ENCODE data around the gene EPB41L3.

The EPB41L3 gene

DNA sequence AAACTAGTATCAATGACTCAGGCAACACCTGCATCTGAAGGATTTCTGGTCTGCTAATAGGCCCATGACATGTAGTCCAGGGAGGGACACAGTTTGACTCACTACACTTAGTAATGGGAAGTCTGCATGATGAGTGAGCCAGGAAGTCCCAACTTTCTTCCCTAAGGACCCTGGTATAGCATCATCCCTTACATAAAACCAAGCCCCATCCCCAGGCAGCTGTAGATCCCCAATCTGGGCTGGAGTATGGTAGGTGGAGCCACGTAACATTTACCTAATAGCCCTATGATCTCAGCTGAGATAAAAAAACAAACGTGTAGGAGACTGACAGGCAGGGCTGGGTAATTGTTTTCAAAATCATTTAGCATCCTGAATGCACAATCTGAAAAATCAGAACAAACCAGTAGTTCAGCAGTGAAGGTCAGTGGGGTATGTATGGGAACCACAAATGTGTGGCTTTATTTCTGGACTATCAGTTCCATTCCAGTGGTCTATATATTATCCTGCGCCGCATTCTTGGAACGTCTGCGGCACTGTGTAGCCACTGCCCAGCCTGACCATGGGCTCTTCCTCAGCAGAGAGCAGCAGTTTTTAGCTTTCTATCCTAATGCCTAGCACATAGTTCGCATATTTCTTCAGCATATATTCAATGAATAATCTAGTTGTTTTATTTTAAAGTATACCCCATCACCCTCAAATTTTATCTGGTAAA is 33.5 kb downstream of the EPB41L3 start:
- no peak for TF ChIP-seq CTCF (conservative IDR thresholded peaks at IDR 0.05)
- no peak overlapping the region for H3K27ac ChIP-seq

DNA sequence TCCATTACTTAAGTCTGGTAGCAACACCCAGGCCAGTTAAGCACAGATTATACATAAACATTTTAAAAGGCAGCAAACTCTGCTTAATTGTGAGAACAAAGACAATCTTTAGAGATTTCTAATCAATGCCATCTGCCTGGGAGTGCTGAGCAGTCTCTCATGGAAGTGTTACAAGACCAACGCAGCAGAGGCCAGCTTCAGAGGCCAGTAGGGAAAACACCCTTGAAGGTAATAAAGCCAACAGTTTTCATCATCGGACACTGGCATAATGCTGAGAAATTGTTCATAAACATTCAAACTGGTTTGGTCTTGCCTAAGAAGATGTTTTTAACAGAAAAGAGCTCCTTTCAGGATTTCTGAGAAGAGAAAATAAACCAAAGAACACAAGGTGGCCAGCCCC is 35.0 kb downstream of the EPB41L3 start:
- no peak for TF ChIP-seq CTCF (conservative IDR thresholded peaks at IDR 0.05)
- H3K27ac ChIP-seq = no peak overlapping the region

- no peak for TF ChIP-seq CTCF (conservative IDR thresholded peaks at IDR 0.05)
- H3K27ac ChIP-seq = no peak overlapping the region
Measured at GRCh38 chr18:5507756-5508155, 36.0 kb downstream of the EPB41L3 start.

- no peak overlapping the region for H3K27ac ChIP-seq
- no peak for TF ChIP-seq CTCF (conservative IDR thresholded peaks at IDR 0.05)
Measured at GRCh38 chr18:5506174-5506573, 37.6 kb downstream of the EPB41L3 start.

DNA sequence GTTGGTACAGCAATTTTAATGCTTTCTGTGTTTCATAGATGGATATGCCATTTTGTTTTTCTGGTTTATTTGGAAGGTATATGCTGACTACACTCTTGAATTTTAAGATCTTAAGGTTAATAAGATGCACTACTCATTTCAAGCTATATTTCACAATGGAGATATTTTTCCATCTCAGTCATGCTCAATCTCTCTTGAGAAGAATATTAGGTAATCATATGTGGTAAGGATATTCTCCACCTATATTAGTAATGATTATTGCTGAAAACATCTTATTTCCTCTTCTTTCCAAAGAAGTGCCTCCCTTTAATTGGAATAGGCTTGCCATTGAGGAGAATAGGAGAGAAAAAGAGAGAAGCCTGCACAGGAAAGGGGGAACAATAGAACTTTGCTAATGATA is 40.1 kb downstream of the EPB41L3 start:
- H3K27ac ChIP-seq = no peak overlapping the region
- no peak for TF ChIP-seq CTCF (conservative IDR thresholded peaks at IDR 0.05)

- TF ChIP-seq CTCF (conservative IDR thresholded peaks at IDR 0.05) = no peak
Measured at GRCh38 chr18:5500158-5500939, 43.4 kb downstream of the EPB41L3 start.

DNA sequence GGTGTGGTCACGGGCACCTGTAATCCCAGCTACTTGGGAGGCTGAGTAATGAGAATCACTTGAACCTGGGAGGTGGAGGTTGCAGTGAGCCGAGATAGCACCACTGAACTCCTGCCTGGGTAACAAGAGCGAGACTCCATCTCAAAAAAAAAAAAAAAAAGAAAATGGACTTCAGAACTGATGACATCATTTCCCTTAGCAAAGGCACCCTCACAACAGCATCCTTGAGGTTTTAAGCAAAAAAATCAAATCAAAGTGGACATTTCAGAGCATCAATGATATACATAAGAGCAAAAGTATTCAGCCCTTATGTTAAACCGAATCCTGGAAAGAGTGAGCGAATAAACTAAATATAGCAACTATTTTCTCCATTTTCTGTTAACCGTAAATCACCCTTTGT is 45.3 kb downstream of the EPB41L3 start:
- no peak overlapping the region for H3K27ac ChIP-seq
- TF ChIP-seq CTCF (conservative IDR thresholded peaks at IDR 0.05) = no peak

More at GRCh38 chr18:5500158-5500939, 43.4 kb downstream of the EPB41L3 start:
- no peak overlapping the region for H3K27ac ChIP-seq

Data from VCaP (cell line).